Subcutaneous abdominal adipose tissue (tissue), 5 donors: ENCODE results near the gene BRICD5.

Source experiments
- H3K27ac ChIP-seq: one replicate; pipeline ENCODE4 v1.7.0; 2013; ENCODE audit warnings: low read depth, mild to moderate bottlenecking, inconsistent platforms, low read length, moderate library complexity
- H3K27me3 ChIP-seq, 5 donors: one replicate each; pipeline ENCODE4 v1.7.0; 2013; ENCODE audit warnings: low read length in 5 of 5, inconsistent platforms in 1 of 5; ENCODE audit not compliant: control insufficient read depth in 5 of 5, insufficient read depth in 4 of 5
- H3K36me3 ChIP-seq, 5 donors: one replicate each; pipeline ENCODE4 v1.7.0; 2013; ENCODE audit warnings: low read length in 5 of 5; ENCODE audit not compliant: control insufficient read depth in 5 of 5, insufficient read depth in 5 of 5
- H3K4me1 ChIP-seq, 5 donors: one replicate each; pipeline ENCODE4 v1.7.0; 2013; ENCODE audit warnings: low read length in 5 of 5, mild to moderate bottlenecking in 3 of 5, moderate library complexity in 1 of 5; ENCODE audit not compliant: control insufficient read depth in 5 of 5, insufficient read depth in 5 of 5
- H3K4me3 ChIP-seq, 5 donors: one replicate each; pipeline ENCODE4 v1.7.0; 2013; ENCODE audit warnings: low read length in 5 of 5, low read depth in 1 of 5
- H3K9ac ChIP-seq, 5 donors: one replicate each; pipeline ENCODE4 v1.7.0; 2013; ENCODE audit warnings: low read length in 5 of 5, mild to moderate bottlenecking in 4 of 5, moderate library complexity in 3 of 5
- H3K9me3 ChIP-seq, 5 donors: one replicate each; pipeline ENCODE4 v1.7.0; 2013; ENCODE audit warnings: low read length in 5 of 5; ENCODE audit not compliant: control insufficient read depth in 5 of 5
- donor health status: healthy.
- donor health status: healthy.
- donor health status: healthy.
- donor health status: healthy.
- donor health status: healthy.

BRICD5 gene

DNA sequence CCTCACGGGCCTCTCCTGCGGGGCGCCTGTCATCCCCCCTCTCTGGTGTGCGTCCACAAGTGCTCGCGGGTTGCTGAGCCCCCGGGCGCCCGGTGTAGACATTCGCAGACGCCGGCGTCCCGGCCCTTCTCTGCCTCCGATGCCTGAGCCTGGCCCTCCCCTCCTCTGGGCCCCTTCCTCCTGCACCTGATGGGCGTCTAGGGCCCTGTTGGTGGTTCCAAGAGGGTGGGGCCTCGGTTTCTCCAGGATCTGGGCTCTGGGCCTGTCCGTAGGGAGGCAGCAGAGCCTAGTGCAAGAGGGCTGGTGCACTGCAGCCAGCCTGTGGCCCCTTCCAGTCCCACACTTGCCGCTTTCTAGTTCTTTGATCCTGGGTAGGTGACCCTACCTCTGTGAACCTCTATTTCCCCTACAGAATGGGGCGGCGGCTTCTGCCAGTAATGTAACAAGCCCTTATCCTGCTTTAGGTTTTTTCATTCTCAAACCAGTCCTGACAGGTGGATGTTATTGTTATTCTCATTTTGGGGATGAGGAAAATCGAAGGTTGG is 13.4 kb upstream of the BRICD5 start:
- Histone ChIP-seq H3K4me3 (peak overlapping the region; percentile 74 to 90 (median 80)), H3K4me1 (peaks cover 0 to 20% (median 19%) of the 10 kb centered on the region in 5 donors), H3K36me3 (peaks cover 0 to 21% (median 14%) of the 10 kb centered on the region in 5 donors), H3K9ac (peak overlapping the region; percentile 56 to 98 (median 92)), H3K27me3 (no peaks in the 10 kb centered on the region), H3K9me3 (no peaks in the 10 kb centered on the region), H3K27ac (peak overlapping the region; percentile 80)

DNA sequence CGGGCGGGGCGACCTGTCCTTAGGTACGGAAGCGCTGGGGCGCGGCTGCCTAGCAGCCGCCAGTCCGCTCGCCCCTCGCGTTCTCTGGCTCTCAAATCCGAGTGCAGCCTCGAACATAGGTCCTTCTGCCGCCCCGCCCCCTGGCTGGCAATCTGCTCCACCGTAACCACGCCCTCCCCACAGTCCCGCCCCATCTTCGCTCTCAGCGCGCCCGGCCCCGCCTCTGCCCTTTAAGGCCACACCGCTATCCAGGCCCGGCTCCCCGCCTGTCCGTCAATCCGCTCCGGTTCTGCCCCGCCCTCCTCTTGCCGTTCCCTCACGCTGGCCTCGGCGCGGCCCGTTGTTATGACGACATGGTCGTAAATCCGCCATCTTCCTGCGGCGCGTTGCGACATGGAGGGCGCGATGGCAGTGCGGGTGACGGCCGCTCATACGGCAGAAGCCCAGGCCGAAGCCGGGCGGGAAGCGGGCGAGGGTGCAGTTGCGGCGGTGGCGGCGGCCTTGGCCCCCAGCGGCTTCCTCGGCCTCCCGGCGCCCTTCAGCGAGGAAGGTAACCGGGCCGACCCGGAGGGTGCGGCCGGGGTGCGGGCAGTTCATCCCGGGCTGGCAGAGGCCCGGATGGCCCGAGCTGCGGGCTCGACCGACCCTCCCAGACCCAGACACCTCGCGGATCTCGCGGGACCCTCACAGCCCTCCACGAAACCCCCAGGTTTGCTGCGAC is 12.7 kb upstream of the BRICD5 start, which contains the start of gene E4F1:
Gene E4F1 (plus strand): TSS at position 371 of the 721 bp plus-strand sequence. CDS start 23 bp downstream, at position 394.
- H3K27me3 ChIP-seq = no peaks in the 10 kb centered on the region
- H3K4me3 ChIP-seq = peak within 1 kb of the TSS; percentile 74 to 90 (median 80)
- H3K9ac ChIP-seq = peak within 1 kb of the TSS; percentile 56 to 98 (median 92)
- H3K27ac ChIP-seq = peak within 1 kb of the TSS; percentile 80
- H3K36me3 ChIP-seq = peaks cover 0 to 14% (median 7%) of the 10 kb centered on the region in 5 donors
- H3K9me3 ChIP-seq = no peaks in the 10 kb centered on the region
- H3K4me1 ChIP-seq = peaks cover 0 to 20% (median 19%) of the 10 kb centered on the region in 5 donors

DNA sequence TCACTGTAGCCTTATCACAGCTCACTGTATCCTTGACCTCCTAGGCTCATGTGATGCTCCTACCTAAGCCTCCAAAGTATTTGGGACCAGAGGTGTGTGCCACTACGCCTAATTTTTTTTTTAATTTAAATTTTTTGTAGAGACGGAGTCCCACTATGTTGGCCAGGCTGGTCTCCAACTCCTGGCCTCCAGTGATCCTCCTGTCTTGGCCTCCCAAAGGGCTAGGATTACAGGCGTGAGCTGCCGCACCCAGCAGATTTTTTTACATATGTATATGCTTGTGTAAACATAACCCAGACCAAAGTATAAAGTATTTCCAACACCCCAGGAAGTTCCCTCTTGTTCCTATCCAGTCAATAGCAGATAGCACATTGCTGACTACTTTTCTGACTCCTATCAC is 5.7 kb upstream of the BRICD5 start:
- H3K9ac ChIP-seq = no peak overlapping the region
- no peaks in the 10 kb centered on the region for H3K27me3 ChIP-seq
- H3K36me3 ChIP-seq = peaks cover 0 to 8% (median 0%) of the 10 kb centered on the region in 5 donors
- peaks cover 6 to 31% (median 22%) of the 10 kb centered on the region in 5 donors for H3K4me1 ChIP-seq
- no peak overlapping the region for H3K27ac ChIP-seq
- H3K9me3 ChIP-seq = no peaks in the 10 kb centered on the region
- no peak overlapping the region for H3K4me3 ChIP-seq

- Histone ChIP-seq H3K4me1 (peaks cover 6 to 31% (median 22%) of the 10 kb centered on the region in 5 donors), H3K4me3 (peak within 1 kb of the TSS; percentile 80 to 88 (median 83)), H3K27me3 (no peaks in the 10 kb centered on the region), H3K9ac (peak within 1 kb of the TSS in 4 of 5 donors; percentile 72 to 85 (median 78)), H3K27ac (peak within 1 kb of the TSS; percentile 83), H3K36me3 (peaks cover 0 to 18% (median 7%) of the 10 kb centered on the region in 5 donors), H3K9me3 (no peaks in the 10 kb centered on the region)
These were observed 4.0 kb upstream of the BRICD5 start, which contains the start of gene PGP for GRCh38 chr16:2214719-2214968. PGP (minus strand) TSS chr16:2214840; CDS start chr16:2214777, 63 bp downstream.

DNA sequence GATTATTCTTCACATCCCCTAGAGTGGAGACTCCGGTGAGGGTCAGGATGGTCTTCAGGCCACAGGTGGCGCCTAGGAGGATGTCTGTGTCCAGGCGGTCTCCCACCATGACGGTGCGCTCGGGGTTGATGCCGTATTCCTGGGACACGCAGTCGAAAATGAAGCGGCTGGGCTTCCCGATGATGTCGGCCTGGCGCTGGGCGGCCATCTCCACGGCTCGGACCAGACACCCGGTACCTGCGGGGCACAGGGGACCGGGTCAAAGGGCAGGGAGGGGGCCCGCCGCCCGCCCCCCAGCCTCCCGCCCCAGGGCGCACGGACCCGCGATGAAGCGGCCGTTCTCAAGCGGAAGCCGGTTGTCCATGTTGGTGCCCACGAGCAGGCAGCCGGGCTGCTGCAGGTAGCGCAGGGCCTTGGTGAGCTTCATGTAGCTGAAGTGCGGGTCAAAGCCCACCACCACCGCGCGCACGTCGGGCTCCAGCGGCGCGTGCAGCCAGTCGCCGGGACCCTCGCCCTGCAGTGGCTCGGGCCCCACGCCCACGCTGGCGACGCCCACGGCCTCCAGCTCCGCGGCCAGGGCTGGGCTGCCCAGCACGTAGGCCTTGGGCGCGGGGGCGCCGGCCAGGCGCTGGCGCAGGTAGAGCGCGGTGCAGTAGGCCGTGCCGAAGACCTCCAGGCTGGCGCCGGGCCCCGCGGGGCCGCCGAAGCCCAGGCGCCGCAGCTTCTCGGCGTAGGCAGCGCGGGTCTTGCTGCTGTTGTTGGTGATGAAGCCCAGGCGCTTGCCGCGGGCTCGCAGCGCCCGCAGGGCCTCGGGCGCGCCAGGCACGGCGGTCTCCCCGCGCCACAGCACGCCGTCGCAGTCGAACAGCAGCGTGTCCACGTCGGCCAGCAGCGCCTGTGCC is 3.4 kb upstream of the BRICD5 start:
- H3K27me3 ChIP-seq = no peaks in the 10 kb centered on the region
- peak overlapping the region in 4 of 5 donors; percentile 72 to 85 (median 74) for H3K9ac ChIP-seq
- peaks cover 6 to 31% (median 22%) of the 10 kb centered on the region in 5 donors for H3K4me1 ChIP-seq
- H3K9me3 ChIP-seq = no peaks in the 10 kb centered on the region
- H3K36me3 ChIP-seq = peaks cover 0 to 23% (median 12%) of the 10 kb centered on the region in 5 donors
- H3K27ac ChIP-seq = no peak overlapping the region
- peak overlapping the region; percentile 63 to 88 (median 79) for H3K4me3 ChIP-seq

DNA sequence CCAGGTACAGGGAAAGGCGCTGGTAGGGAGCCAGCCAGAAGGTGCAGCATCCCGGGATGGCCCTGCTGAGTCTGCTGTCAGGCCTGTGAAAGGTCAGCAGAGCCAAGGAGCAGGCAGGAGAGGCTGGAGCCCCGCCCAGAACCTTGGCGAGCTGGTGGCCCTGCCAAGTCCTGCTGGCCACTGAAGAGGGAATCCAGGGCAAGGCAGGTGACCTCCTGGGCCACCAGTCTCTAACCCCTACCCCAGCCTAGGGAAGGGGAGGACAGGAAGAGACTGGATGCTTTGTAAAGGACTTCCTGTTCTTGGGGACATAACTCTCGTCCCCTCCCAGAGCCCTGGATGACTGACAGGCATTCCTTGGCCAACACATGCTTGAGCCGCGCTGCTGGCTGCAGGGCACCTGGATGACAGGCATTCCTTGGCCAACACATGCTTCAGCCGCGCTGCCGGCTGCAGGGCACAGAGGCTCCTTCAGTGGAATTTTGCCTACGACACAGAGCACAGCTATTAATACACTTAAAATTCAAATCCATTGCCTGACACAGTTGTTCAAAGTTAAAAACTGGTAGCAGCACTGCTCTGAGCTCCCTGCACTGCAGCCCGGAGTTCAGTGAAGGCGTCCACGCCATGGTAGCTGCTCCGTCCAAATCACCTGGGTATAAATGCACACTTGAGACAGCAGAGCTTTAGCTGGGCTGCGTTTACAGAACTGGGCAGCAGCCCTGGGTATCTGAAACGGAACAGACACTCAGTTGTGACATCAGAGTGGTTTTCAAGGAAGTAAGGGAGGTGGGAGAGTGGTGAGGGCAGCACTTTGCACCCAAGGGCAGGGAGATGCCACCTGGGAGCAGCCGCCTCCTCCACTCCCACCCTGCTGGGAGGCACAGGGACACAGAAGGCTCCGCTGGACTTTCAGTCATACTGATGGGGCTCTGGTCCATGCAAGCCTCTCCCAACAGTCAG is 2.0 kb upstream of the BRICD5 start:
- H3K9me3 ChIP-seq = no peaks in the 10 kb centered on the region
- no peaks in the 10 kb centered on the region for H3K27me3 ChIP-seq
- H3K4me3 ChIP-seq = peak overlapping the region in 3 of 5 donors; percentile 17 to 79 (median 22)
- peaks cover 0 to 38% (median 26%) of the 10 kb centered on the region in 5 donors for H3K36me3 ChIP-seq
- H3K9ac ChIP-seq = peak overlapping the region in 4 of 5 donors; percentile 22 to 85 (median 65)
- peaks cover 6 to 31% (median 22%) of the 10 kb centered on the region in 5 donors for H3K4me1 ChIP-seq
- H3K27ac ChIP-seq = no peak overlapping the region

- H3K4me3 ChIP-seq = no peak overlapping the region
- H3K27ac ChIP-seq = no peak overlapping the region
- no peaks in the 10 kb centered on the region for H3K9me3 ChIP-seq
- H3K4me1 ChIP-seq = peaks cover 6 to 32% (median 25%) of the 10 kb centered on the region in 5 donors
- no peak overlapping the region for H3K9ac ChIP-seq
- H3K27me3 ChIP-seq = no peaks in the 10 kb centered on the region
- H3K36me3 ChIP-seq = peaks cover 0 to 45% (median 31%) of the 10 kb centered on the region in 5 donors
These were observed 1.3 kb upstream of the BRICD5 start for GRCh38 chr16:2211923-2212347.

- Histone ChIP-seq H3K36me3 (peaks cover 0 to 48% (median 31%) of the 10 kb centered on the region in 5 donors), H3K4me1 (peaks cover 10 to 41% (median 38%) of the 10 kb centered on the region in 5 donors), H3K27me3 (no peaks in the 10 kb centered on the region), H3K27ac (no peak overlapping the region), H3K4me3 (no peak overlapping the region), H3K9ac (no peak overlapping the region), H3K9me3 (no peaks in the 10 kb centered on the region)
These were observed 692 bp downstream of the BRICD5 start for GRCh38 chr16:2210009-2210332.
